ENCODE results near the gene HBEGF. TPM values are rescaled to one million over a fixed set of nuclear protein-coding genes. Genes with fewer than 3 reads are reported as not detected.

The HBEGF gene
- total RNA-seq, 1 donor from 2014 or later: 22.6 TPM

GRCh38 chr5:140292212-140293036, 54.0 kb downstream of the HBEGF start:
- no peaks in the 10 kb centered on the region for H3K9me3 Mint-ChIP-seq (ENCODE audit: unreplicated experiment)
- peak overlapping the region; percentile 81 for H3K27ac Mint-ChIP-seq (ENCODE audit: unreplicated experiment)
- peaks cover 5% of the 10 kb centered on the region for H3K27me3 Mint-ChIP-seq (ENCODE audit: unreplicated experiment)
- no peak for TF ChIP-seq CTCF (IDR thresholded peaks at IDR 0.05; ENCODE audit: unreplicated experiment)
- H3K4me3 Mint-ChIP-seq (ENCODE audit: unreplicated experiment): no peak overlapping the region
- DNase-seq (ENCODE audit: low spot score): no peak
- H3K36me3 Mint-ChIP-seq (ENCODE audit: low read depth, unreplicated experiment): no peaks in the 10 kb centered on the region
- peaks cover 27% of the 10 kb centered on the region for H3K4me1 Mint-ChIP-seq (ENCODE audit: unreplicated experiment)

- TF ChIP-seq CTCF (IDR thresholded peaks at IDR 0.05; ENCODE audit: unreplicated experiment): no peak
- Mint-ChIP-seq H3K36me3 (ENCODE audit: low read depth, unreplicated experiment) (no peaks in the 10 kb centered on the region), H3K27ac (ENCODE audit: unreplicated experiment) (no peak overlapping the region), H3K9me3 (ENCODE audit: unreplicated experiment) (no peaks in the 10 kb centered on the region), H3K4me3 (ENCODE audit: unreplicated experiment) (no peak overlapping the region), H3K4me1 (ENCODE audit: unreplicated experiment) (peaks cover 6% of the 10 kb centered on the region), H3K27me3 (ENCODE audit: unreplicated experiment) (peaks cover 2% of the 10 kb centered on the region)
- no peak for DNase-seq (ENCODE audit: low spot score)
Measured at GRCh38 chr5:140287801-140288521, 58.4 kb downstream of the HBEGF start.

- H3K36me3 Mint-ChIP-seq (ENCODE audit: low read depth, unreplicated experiment): no peaks in the 10 kb centered on the region
- peaks cover 2% of the 10 kb centered on the region for H3K27me3 Mint-ChIP-seq (ENCODE audit: unreplicated experiment)
- DNase-seq (ENCODE audit: low spot score): no peak
- no peak overlapping the region for H3K27ac Mint-ChIP-seq (ENCODE audit: unreplicated experiment)
- no peaks in the 10 kb centered on the region for H3K9me3 Mint-ChIP-seq (ENCODE audit: unreplicated experiment)
- TF ChIP-seq CTCF (IDR thresholded peaks at IDR 0.05; ENCODE audit: unreplicated experiment): no peak
- H3K4me3 Mint-ChIP-seq (ENCODE audit: unreplicated experiment): no peak overlapping the region
- peaks cover 6% of the 10 kb centered on the region for H3K4me1 Mint-ChIP-seq (ENCODE audit: unreplicated experiment)
Measured at GRCh38 chr5:140286424-140286823, 60.0 kb downstream of the HBEGF start.

- H3K36me3 Mint-ChIP-seq (ENCODE audit: low read depth, unreplicated experiment): no peaks in the 10 kb centered on the region
- no peak for DNase-seq (ENCODE audit: low spot score)
- no peaks in the 10 kb centered on the region for H3K27me3 Mint-ChIP-seq (ENCODE audit: unreplicated experiment)
- no peak for TF ChIP-seq CTCF (IDR thresholded peaks at IDR 0.05; ENCODE audit: unreplicated experiment)
- no peak overlapping the region for H3K4me3 Mint-ChIP-seq (ENCODE audit: unreplicated experiment)
- H3K27ac Mint-ChIP-seq (ENCODE audit: unreplicated experiment): no peak overlapping the region
- H3K4me1 Mint-ChIP-seq (ENCODE audit: unreplicated experiment): no peaks in the 10 kb centered on the region
- no peaks in the 10 kb centered on the region for H3K9me3 Mint-ChIP-seq (ENCODE audit: unreplicated experiment)
Measured at GRCh38 chr5:140284013-140284412, 62.4 kb downstream of the HBEGF start.

Other genes starting within 250 kb of the HBEGF start
- gene PURA, start 232.5 kb downstream of the HBEGF start, total RNA-seq (ENCODE audit: unreplicated experiment): 6.2 TPM
- gene IGIP, start 220.7 kb downstream of the HBEGF start, total RNA-seq (ENCODE audit: unreplicated experiment): 1.3 TPM
- gene CYSTM1, start 171.4 kb downstream of the HBEGF start, total RNA-seq (ENCODE audit: unreplicated experiment): 21.7 TPM
- 86.2 TPM for gene PFDN1, start 43.5 kb downstream of the HBEGF start, total RNA-seq (ENCODE audit: unreplicated experiment)
- gene SLC4A9, start 13.6 kb upstream of the HBEGF start, total RNA-seq (ENCODE audit: unreplicated experiment): 0.23 TPM
- 138 TPM for gene ANKHD1, start 55.2 kb upstream of the HBEGF start, total RNA-seq (ENCODE audit: unreplicated experiment)
- gene EIF4EBP3, start 201.1 kb upstream of the HBEGF start, total RNA-seq (ENCODE audit: unreplicated experiment): 16.4 TPM
- gene SRA1, start 210.9 kb upstream of the HBEGF start, total RNA-seq (ENCODE audit: unreplicated experiment): 17.1 TPM
- gene APBB3, start 218.0 kb upstream of the HBEGF start, total RNA-seq (ENCODE audit: unreplicated experiment): 24.6 TPM
- gene SLC35A4, start 218.2 kb upstream of the HBEGF start, total RNA-seq (ENCODE audit: unreplicated experiment): 91.2 TPM

Data from endothelial cell (in vitro differentiated cells).